ENCODE measurements around the gene RGS16.
A peak's percentile ranks its signal among the peaks of the same experiment; 100 is the strongest.
"Not testable (repeated sequence)": the region's sequence is repeated elsewhere in the genome, so short reads cannot be mapped to it uniquely, and the experiment has no call there.

RGS16 gene

GRCh38 chr1:182604175-182605164 lies at the start of gene RGS16:
RGS16 (minus strand) TSS chr1:182604389; CDS start chr1:182604259, 130 bp downstream.
- DNase-seq (ENCODE audit: low read depth): no peak
- peak within 1 kb of the TSS; percentile 57 for H3K4me3 ChIP-seq (ENCODE audit: low read depth, low read length)

- DNase-seq (ENCODE audit: low read depth): no peak
- no peak overlapping the region for H3K4me3 ChIP-seq (ENCODE audit: low read depth, low read length)
Observed at GRCh38 chr1:182653986-182654385, 49.8 kb upstream of the RGS16 start.

- H3K4me3 ChIP-seq (ENCODE audit: low read depth, low read length): no peak overlapping the region
- DNase-seq (ENCODE audit: low read depth): no peak
Observed at GRCh38 chr1:182652933-182653332, 48.7 kb upstream of the RGS16 start.

- no peak for DNase-seq (ENCODE audit: low read depth)
- no peak overlapping the region for H3K4me3 ChIP-seq (ENCODE audit: low read depth, low read length)
Observed at GRCh38 chr1:182651339-182651724, 47.1 kb upstream of the RGS16 start.

- no peak overlapping the region for H3K4me3 ChIP-seq (ENCODE audit: low read depth, low read length)
- no peak for DNase-seq (ENCODE audit: low read depth)
Observed at GRCh38 chr1:182650678-182651338, 46.6 kb upstream of the RGS16 start.

GRCh38 chr1:182649041-182649440 lies 44.9 kb upstream of the RGS16 start:
- DNase-seq (ENCODE audit: low read depth): no peak
- H3K4me3 ChIP-seq (ENCODE audit: low read depth, low read length): no peak overlapping the region

GRCh38 chr1:182646739-182647138 lies 42.5 kb upstream of the RGS16 start:
- no peak for DNase-seq (ENCODE audit: low read depth)
- H3K4me3 ChIP-seq (ENCODE audit: low read depth, low read length): no peak overlapping the region

- DNase-seq (ENCODE audit: low read depth): no peak
Observed at GRCh38 chr1:182644886-182645285, 40.7 kb upstream of the RGS16 start.

GRCh38 chr1:182643699-182644098 lies 39.5 kb upstream of the RGS16 start:
- DNase-seq (ENCODE audit: low read depth): no peak
- no peak overlapping the region for H3K4me3 ChIP-seq (ENCODE audit: low read depth, low read length)

More at GRCh38 chr1:182644886-182645285, 40.7 kb upstream of the RGS16 start:
- no peak overlapping the region for H3K4me3 ChIP-seq (ENCODE audit: low read depth, low read length)

- DNase-seq (ENCODE audit: low read depth): no peak
- H3K4me3 ChIP-seq (ENCODE audit: low read depth, low read length): no peak overlapping the region
Observed at GRCh38 chr1:182642461-182642860, 38.3 kb upstream of the RGS16 start.

GRCh38 chr1:182641561-182641960 lies 37.4 kb upstream of the RGS16 start:
- no peak overlapping the region for H3K4me3 ChIP-seq (ENCODE audit: low read depth, low read length)
- no peak for DNase-seq (ENCODE audit: low read depth)

GRCh38 chr1:182639330-182639729 lies 35.1 kb upstream of the RGS16 start:
- H3K4me3 ChIP-seq (ENCODE audit: low read depth, low read length): no peak overlapping the region
- no peak for DNase-seq (ENCODE audit: low read depth)

GRCh38 chr1:182637769-182638168 lies 33.6 kb upstream of the RGS16 start:
- no peak for DNase-seq (ENCODE audit: low read depth)
- no peak overlapping the region for H3K4me3 ChIP-seq (ENCODE audit: low read depth, low read length)

GRCh38 chr1:182635871-182636270 lies 31.7 kb upstream of the RGS16 start:
- no peak overlapping the region for H3K4me3 ChIP-seq (ENCODE audit: low read depth, low read length)
- no peak for DNase-seq (ENCODE audit: low read depth)

- H3K4me3 ChIP-seq (ENCODE audit: low read depth, low read length): no peak overlapping the region
- DNase-seq (ENCODE audit: low read depth): no peak
Observed at GRCh38 chr1:182634306-182635072, 30.3 kb upstream of the RGS16 start.

- H3K4me3 ChIP-seq (ENCODE audit: low read depth, low read length): no peak overlapping the region
- no peak for DNase-seq (ENCODE audit: low read depth)
Observed at GRCh38 chr1:182633657-182634281, 29.6 kb upstream of the RGS16 start.

- DNase-seq (ENCODE audit: low read depth): no peak
- no peak overlapping the region for H3K4me3 ChIP-seq (ENCODE audit: low read depth, low read length)
Observed at GRCh38 chr1:182633031-182633430, 28.8 kb upstream of the RGS16 start.

- H3K4me3 ChIP-seq (ENCODE audit: low read depth, low read length); DNase-seq (ENCODE audit: low read depth): not testable (repeated sequence)
Observed at GRCh38 chr1:182632441-182632857, 28.3 kb upstream of the RGS16 start.

GRCh38 chr1:182631954-182632353 lies 27.8 kb upstream of the RGS16 start:
- no peak for DNase-seq (ENCODE audit: low read depth)
- no peak overlapping the region for H3K4me3 ChIP-seq (ENCODE audit: low read depth, low read length)
